GM12864 (cell line): ENCODE data around the gene DDX54.

ENCODE experiments used
- DNase-seq: peaks from one replicate; pipeline ENCODE4 v3.0.0-alpha.2; 2011; ENCODE audit warnings: low read depth
- H3K4me3 ChIP-seq: 2 replicates; pipeline ENCODE4 v1.5.1; 2011; ENCODE audit warnings: mild to moderate bottlenecking, low read depth, low read length, control low read depth
- TF ChIP-seq, protein P1 (sequence below): IDR thresholded peaks from 2 replicates; pipeline ENCODE4 v1.5.1; 2011; ENCODE audit warnings: low read depth, mild to moderate bottlenecking, moderate library complexity, low read length, control low read depth, inconsistent platforms; ENCODE audit errors: missing control alignments

DDX54 gene

DNA sequence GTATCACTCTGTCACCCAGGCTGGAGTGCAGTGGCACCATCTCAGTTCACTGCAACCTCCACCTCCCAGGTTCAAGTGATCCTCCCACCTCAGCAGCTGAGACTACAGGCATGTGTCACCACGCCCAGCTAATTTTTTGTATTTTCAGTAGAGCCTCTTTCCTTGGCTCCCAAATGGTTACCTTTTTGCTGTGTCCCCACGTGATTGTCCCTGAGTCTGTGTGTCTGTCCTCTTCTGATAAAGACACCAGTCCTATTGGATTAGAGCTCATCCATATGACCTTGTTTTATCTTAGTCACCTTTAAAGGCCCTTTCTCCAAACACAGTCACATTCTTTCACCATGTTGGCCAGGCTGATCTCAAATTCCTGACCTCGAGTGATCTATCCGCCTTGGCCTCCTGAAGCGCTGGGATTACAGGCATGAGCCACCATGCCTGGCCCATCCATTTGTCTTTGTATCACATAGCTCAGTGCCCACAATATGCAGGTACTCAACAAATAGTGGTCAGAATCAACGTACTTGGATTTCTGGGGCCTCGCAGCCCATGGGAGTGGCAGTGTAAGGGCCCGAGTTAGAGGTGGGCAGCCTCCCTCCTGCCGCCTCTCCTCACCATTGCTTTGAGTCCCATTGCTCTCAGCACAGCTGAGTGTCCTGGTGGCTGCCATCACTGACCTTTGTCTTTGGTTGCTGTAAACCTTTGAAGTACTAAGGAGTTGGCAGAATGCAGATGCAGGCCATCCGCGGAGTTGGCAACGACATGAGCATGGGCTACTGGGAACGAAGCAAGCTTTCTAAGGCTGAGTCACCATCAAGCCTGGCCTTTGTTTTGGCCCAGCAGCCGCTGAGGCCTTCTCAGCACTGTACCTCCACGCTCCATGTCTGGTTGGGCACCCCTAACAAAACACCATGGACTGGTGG lies 45.3 kb upstream of the DDX54 start:
- DNase-seq: no peak
- TF ChIP-seq, protein P1, sequence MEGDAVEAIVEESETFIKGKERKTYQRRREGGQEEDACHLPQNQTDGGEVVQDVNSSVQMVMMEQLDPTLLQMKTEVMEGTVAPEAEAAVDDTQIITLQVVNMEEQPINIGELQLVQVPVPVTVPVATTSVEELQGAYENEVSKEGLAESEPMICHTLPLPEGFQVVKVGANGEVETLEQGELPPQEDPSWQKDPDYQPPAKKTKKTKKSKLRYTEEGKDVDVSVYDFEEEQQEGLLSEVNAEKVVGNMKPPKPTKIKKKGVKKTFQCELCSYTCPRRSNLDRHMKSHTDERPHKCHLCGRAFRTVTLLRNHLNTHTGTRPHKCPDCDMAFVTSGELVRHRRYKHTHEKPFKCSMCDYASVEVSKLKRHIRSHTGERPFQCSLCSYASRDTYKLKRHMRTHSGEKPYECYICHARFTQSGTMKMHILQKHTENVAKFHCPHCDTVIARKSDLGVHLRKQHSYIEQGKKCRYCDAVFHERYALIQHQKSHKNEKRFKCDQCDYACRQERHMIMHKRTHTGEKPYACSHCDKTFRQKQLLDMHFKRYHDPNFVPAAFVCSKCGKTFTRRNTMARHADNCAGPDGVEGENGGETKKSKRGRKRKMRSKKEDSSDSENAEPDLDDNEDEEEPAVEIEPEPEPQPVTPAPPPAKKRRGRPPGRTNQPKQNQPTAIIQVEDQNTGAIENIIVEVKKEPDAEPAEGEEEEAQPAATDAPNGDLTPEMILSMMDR: no peak
- H3K4me3 ChIP-seq: no peak overlapping the region

DNA sequence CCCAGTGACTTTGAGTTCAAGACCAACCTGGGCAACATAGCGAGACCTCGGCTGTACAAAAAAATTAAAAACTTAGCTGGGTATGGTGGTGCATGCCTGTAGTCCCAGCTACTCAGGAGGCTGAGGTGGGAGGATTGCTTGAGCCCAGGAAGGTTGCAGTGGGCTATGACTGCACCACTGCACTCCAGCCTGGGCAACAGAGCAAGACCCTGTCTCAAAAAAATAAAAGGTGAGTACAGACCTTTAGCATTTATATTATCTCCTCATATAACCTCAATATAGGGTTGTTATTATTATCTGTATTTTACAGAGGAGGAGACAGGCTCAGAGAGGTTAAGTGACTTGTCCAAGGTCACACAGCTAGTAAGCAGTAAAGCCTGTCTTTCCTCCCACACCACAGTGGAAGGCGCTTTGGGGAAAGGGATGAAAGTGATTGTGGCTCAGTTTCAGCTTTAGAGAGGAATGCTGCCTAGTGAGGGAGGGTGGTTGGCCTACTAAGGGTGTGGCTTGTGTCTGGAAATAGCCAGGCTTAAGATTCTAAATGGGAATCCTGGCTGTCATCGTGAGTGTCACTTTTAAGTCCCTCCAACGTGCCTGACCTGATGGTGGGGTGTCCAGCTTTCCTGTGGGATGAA lies 43.2 kb upstream of the DDX54 start:
- H3K4me3 ChIP-seq: no peak overlapping the region
- no peak for DNase-seq
- TF ChIP-seq, protein P1: no peak

DNA sequence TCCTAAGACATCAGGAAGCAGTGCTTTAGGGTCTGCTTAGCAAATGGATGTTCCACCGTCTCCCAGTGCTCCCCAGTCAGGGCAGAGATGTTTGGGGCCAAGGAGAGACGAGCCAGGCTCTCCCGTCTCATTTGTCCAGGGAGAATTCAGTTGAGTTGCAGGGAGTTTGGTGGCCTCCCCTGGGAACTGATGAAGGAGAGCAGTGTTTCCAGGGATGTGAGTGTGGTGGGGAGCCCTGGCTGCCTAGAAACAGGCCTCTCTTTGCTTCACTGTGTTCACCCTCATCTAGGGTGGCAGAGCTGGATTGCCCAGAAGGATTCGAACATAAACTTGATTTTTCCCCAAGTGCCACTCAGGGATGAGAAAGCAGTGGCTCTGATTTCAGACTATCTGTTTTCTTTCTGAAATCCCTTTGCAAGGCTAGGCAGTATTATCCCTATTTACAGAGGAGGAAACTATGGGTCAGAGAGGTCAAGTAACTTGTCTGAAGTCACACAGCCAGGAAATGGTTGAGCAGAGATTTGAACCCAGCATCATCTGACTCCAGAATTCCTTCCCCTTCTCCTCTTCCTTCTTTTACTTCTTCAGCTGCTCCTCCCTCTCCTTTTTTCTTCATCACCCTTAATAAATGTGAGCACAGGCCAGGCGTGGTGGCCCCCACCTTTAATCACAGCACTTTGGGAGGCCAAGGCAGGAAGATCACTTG lies 42.6 kb upstream of the DDX54 start:
- no peak overlapping the region for H3K4me3 ChIP-seq
- DNase-seq: no peak
- TF ChIP-seq, protein P1: no peak

DNA sequence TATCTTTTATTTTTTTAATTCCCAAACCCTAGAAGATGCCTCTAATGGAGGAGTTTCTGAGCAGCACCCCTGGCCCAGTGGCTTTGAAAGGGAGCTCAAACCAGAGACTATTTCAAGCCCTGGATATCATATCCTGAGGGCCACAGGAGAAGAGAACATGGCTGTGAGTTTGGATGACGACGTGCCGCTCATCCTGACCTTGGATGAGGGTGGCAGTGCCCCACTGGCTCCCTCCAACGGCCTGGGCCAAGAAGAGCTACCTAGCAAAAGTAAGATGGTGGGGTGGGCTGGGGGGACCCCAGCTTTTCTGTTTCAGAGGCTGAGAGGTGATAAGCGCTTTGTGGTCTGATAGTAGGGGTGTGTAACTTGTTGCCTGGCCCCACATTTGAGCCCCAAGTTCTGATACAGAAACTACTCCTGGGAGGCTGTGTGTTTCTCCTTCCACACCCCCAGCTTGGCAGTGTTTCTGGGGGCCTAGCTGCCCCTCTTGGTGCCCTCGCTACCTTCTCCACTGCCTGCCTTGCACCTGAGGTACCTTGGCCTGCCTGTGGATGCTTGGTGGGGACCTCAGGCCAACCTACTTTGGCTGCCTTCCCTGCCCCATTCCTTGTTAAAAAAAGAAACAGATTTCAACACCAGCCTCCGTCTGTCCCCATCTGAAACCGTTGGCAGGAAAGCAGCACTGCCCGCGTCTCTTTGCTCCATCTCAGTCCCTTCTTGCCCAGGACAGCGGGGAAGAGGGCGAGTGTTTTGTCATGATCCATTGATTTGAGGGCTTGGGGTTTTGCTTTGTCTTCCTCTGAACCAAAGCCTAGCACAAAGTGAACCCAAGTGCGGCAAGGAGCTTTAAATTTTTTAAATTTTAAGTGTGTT lies 41.7 kb upstream of the DDX54 start:
- DNase-seq: no peak
- TF ChIP-seq, protein P1: no peak
- no peak overlapping the region for H3K4me3 ChIP-seq

DNA sequence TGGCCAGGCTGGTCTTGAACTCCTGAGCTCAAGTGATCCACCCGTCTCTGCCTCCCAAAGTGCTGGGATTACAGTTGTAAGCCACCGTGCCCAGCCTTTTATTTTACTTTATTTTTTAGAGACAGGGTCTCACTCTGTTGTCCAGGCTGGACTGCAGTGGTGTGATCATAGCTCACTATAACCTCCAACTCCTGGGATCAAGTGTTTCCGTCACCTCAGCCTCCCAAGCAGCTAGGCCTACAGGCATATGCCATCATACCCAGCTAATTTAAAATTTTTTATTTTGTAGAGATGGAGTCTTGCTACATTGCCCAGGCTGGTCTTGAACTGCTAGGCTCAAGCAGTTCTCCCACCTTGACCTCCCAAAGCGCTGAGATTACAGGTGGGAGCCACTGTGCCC lies 39.7 kb upstream of the DDX54 start:
- TF ChIP-seq, protein P1: no peak
- no peak for DNase-seq
- H3K4me3 ChIP-seq: no peak overlapping the region

DNA sequence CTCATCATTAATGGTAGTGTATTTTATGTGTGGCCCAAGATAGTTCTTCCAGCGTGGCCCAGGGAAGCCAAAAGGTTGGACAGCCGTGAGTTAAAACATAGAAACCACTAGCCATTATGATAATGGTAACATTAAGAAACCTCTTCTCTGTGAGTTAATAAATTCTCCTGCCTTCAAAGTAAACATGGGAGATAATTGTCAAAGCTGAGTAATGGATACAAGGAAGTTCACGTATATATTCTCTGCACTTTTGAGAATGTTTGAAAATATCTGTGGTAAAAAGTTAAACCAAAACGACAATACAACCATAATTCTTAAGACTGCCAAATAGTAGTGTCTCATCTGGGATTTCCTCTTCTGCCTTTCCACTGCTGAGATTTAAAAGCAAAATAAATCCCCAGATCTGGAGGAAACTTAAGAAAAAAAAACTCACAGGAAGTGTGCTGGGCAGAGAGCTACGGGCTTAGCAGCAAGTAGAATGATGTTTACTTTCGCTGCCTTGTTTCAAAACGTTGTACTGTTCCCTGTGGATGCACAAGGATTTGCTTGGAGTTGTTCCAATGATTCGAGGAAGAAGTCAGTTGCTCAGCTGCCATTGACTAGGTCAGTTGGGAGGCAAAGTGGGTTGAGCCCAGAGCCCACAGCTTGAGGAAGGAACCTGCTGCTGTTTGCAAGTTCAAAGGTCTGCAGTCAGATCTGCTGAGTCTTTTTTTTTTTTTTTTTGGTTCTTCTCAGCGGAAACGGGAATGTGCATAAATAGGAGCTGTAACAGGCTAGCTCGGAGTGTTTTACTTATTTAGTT lies 37.7 kb upstream of the DDX54 start:
- TF ChIP-seq, protein P1: no peak
- H3K4me3 ChIP-seq: peak overlapping the region; percentile 97
- DNase-seq: no peak
